HG03432 (cell line): ENCODE data around the gene ZNF571.

Experiments
- ATAC-seq: cut with Tn5 transposase; IDR thresholded peaks from one replicate; pipeline ENCODE4 v1.9.1; 2021; ENCODE audit warnings: mild to moderate bottlenecking, moderate library complexity; ENCODE audit not compliant: unreplicated experiment

The ZNF571 gene

GRCh38 chr19:37594304-37594981, at the start of gene ZNF571, which contains the start of gene ZNF540:
Gene ZNF571 (minus strand): TSS chr19:37594792. CDS start chr19:37586676, 8,116 bp downstream.
Gene ZNF540 (plus strand): TSS chr19:37594876. CDS start chr19:37598448, 3,572 bp downstream.
- peak; percentile 93 for ATAC-seq

GRCh38 chr19:37635076-37636056, 40.8 kb upstream of the ZNF571 start:
- no peak for ATAC-seq

GRCh38 chr19:37594982-37595382, 390 bp upstream of the ZNF571 start:
- peak; percentile 43 for ATAC-seq

- ATAC-seq = no peak
These were observed 642 bp downstream of the ZNF571 start for GRCh38 chr19:37593996-37594303.

- no peak for ATAC-seq
These were observed 11.3 kb downstream of the ZNF571 start for GRCh38 chr19:37583340-37583739.

GRCh38 chr19:37572203-37572602, 22.4 kb downstream of the ZNF571 start:
- ATAC-seq = no peak

- ATAC-seq = no peak
These were observed 29.3 kb downstream of the ZNF571 start for GRCh38 chr19:37565370-37565669.

GRCh38 chr19:37564624-37565369, 29.8 kb downstream of the ZNF571 start:
- no peak for ATAC-seq

GRCh38 chr19:37563518-37563917, 31.1 kb downstream of the ZNF571 start:
- ATAC-seq = no peak

- peak; percentile 76 for ATAC-seq
These were observed 43.2 kb downstream of the ZNF571 start for GRCh38 chr19:37551129-37551993.

- no peak for ATAC-seq
These were observed 57.1 kb downstream of the ZNF571 start for GRCh38 chr19:37537391-37537947.

- no peak for ATAC-seq
These were observed 74.7 kb downstream of the ZNF571 start for GRCh38 chr19:37519890-37520289.
